IMR-90 (cell line): ENCODE data around the gene PKD1L1. TPM values are rescaled to one million over a fixed set of nuclear protein-coding genes. Genes with fewer than 3 reads are reported as not detected.
A peak's percentile ranks its signal among the peaks of the same experiment; 100 is the strongest.

Source experiments
- ATAC-seq: fragments of 200-7000 bp; cut with Tn5 transposase; 2 replicates; pipeline ENCODE4 v1.9.1; 2020; ENCODE audit warnings: low read depth, mild to moderate bottlenecking, moderate library complexity
- BruUV-seq: library from RNA; stranded (reverse); fragments of 400-500 nt; replicated peaks from 2 replicates; lab custom pipeline; 2021; lab: Mats Ljungman, UMichigan
- CTCF ChIA-PET: fragments of 300-600 bp; formaldehyde crosslinking; extraction: SDS; loops from one replicate; lab custom pipeline; 2021; ENCODE audit warnings: antibody characterized with exemption; lab: Yijun Ruan, JAX
- POLR2A ChIA-PET: fragments of 300-600 bp; sonication (Branson Sonifier 250); formaldehyde crosslinking; loops from one replicate; lab custom pipeline; 2022; ENCODE audit warnings: antibody characterized with exemption; ENCODE audit not compliant: unreplicated experiment; lab: Charles Lee
- DNase-seq: peaks from one replicate; pipeline ENCODE4 v3.0.0; 2013
- H2AFZ ChIP-seq: replicated peaks from 2 replicates; pipeline ENCODE3; 2013; ENCODE audit warnings: low read length, mild to moderate bottlenecking; ENCODE audit not compliant: poor library complexity
- H2AK5ac ChIP-seq: 2 replicates; pipeline ENCODE4 v1.6.1; 2013; ENCODE audit warnings: low read depth, low read length, inconsistent platforms
- H2AK9ac ChIP-seq: replicated peaks from 2 replicates; pipeline ENCODE3; 2013; ENCODE audit warnings: mild to moderate bottlenecking, low read depth, low read length, moderate library complexity; ENCODE audit not compliant: poor library complexity
- H2BK120ac ChIP-seq: 2 replicates; pipeline ENCODE4 v1.6.1; 2013; ENCODE audit warnings: low read depth, low read length, inconsistent platforms
- H2BK15ac ChIP-seq: 3 replicates; pipeline ENCODE4 v1.6.1; 2013; ENCODE audit warnings: low read depth, low read length, inconsistent platforms
- H2BK20ac ChIP-seq: 2 replicates; pipeline ENCODE4 v1.6.1; 2013; ENCODE audit warnings: low read depth, mild to moderate bottlenecking, inconsistent platforms, low read length, moderate library complexity
- H2BK5ac ChIP-seq: 2 replicates; pipeline ENCODE4 v1.6.1; 2013; ENCODE audit warnings: mild to moderate bottlenecking, low read depth, low read length, inconsistent platforms; ENCODE audit not compliant: poor library complexity, severe bottlenecking
- H3K14ac ChIP-seq: replicated peaks from 2 replicates; pipeline ENCODE4 v1.6.1; 2013; ENCODE audit warnings: low read depth, low read length, inconsistent platforms
- H3K18ac ChIP-seq: 2 replicates; pipeline ENCODE4 v1.6.1; 2013; ENCODE audit warnings: low read depth, low read length, control low read depth
- H3K23ac ChIP-seq: 2 replicates; pipeline ENCODE4 v1.6.1; 2013; ENCODE audit warnings: low read depth, low read length, inconsistent platforms
- H3K27ac ChIP-seq: 2 replicates; pipeline ENCODE4 v1.5.1; 2013; ENCODE audit warnings: mild to moderate bottlenecking, control low read depth, low read length; ENCODE audit not compliant: insufficient read depth
- H3K27me3 ChIP-seq: 2 replicates; pipeline ENCODE4 v1.6.1; 2013; ENCODE audit warnings: low read length; ENCODE audit not compliant: control insufficient read depth, insufficient read depth
- H3K36me3 ChIP-seq: 2 replicates; pipeline ENCODE4 v1.6.1; 2013; ENCODE audit warnings: low read length, mixed read lengths; ENCODE audit not compliant: control insufficient read depth, insufficient read depth
- H3K4ac ChIP-seq: 2 replicates; pipeline ENCODE4 v1.6.1; 2013; ENCODE audit warnings: low read depth, low read length, inconsistent platforms
- H3K4me1 ChIP-seq: 2 replicates; pipeline ENCODE4 v1.6.1; 2013; ENCODE audit warnings: low read length, mixed read lengths; ENCODE audit not compliant: control insufficient read depth, insufficient read depth
- H3K4me2 ChIP-seq: 2 replicates; pipeline ENCODE4 v1.6.1; 2013; ENCODE audit warnings: low read depth, mild to moderate bottlenecking, control low read depth, low read length, moderate library complexity
- H3K4me3 ChIP-seq: 2 replicates; pipeline ENCODE4 v1.5.1; 2013; ENCODE audit warnings: low read depth, mild to moderate bottlenecking, control low read depth, low read length, moderate library complexity; ENCODE audit not compliant: insufficient read depth
- H3K56ac ChIP-seq: 2 replicates; pipeline ENCODE4 v1.6.1; 2013; ENCODE audit warnings: low read length, inconsistent platforms; ENCODE audit not compliant: insufficient read depth; ENCODE audit errors: extremely low read depth
- H3K79me1 ChIP-seq, 2 experiments: 2 replicates each; pipeline ENCODE4 v1.6.1; 2013; ENCODE audit warnings: low read length in 2 of 2, inconsistent platforms in 1 of 2, low read depth in 1 of 2
- H3K9ac ChIP-seq: 2 replicates; pipeline ENCODE4 v1.6.1; 2013; ENCODE audit warnings: low read depth, low read length, control low read depth
- H3K9me1 ChIP-seq: 2 replicates; pipeline ENCODE4 v1.6.1; 2013; ENCODE audit warnings: low read length, inconsistent platforms; ENCODE audit not compliant: insufficient read depth
- H3K9me3 ChIP-seq: 2 replicates; pipeline ENCODE4 v1.6.1; 2013; ENCODE audit warnings: low read length; ENCODE audit not compliant: control insufficient read depth, insufficient read depth
- H4K20me1 ChIP-seq: 2 replicates; pipeline ENCODE4 v1.6.1; 2013; ENCODE audit warnings: low read length, inconsistent platforms; ENCODE audit not compliant: insufficient read depth
- H4K5ac ChIP-seq: 2 replicates; pipeline ENCODE4 v1.6.1; 2013; ENCODE audit warnings: mild to moderate bottlenecking, low read depth, low read length, control low read depth
- H4K8ac ChIP-seq, 2 experiments: 2 replicates each; pipeline ENCODE4 v1.6.1; 2013; ENCODE audit warnings: low read depth in 2 of 2, low read length in 2 of 2, control low read depth in 1 of 2, inconsistent platforms in 1 of 2
- H4K91ac ChIP-seq: 2 replicates; pipeline ENCODE4 v1.6.1; 2013; ENCODE audit warnings: low read depth, low read length, inconsistent platforms; ENCODE audit not compliant: insufficient read depth
- BHLHE40 ChIP-seq: fragments of 150-350 bp; IDR thresholded peaks from 2 replicates; pipeline ENCODE4 v1.6.1; 2016; ENCODE audit warnings: mild to moderate bottlenecking, low read depth, low read length
- CEBPB ChIP-seq: IDR thresholded peaks from 2 replicates; pipeline ENCODE4 v1.6.1; 2012; ENCODE audit warnings: low read depth, low read length, improper control_type of control experiment
- CHD1 ChIP-seq: IDR thresholded peaks from 2 replicates; pipeline ENCODE4 v1.6.1; 2012; ENCODE audit warnings: low read depth, low read length, improper control_type of control experiment
- CTCF ChIP-seq: conservative IDR thresholded peaks from 2 replicates; pipeline ENCODE4 v1.5.1; 2012; ENCODE audit warnings: mild to moderate bottlenecking, low read depth, low read length, improper control_type of control experiment
- ELK1 ChIP-seq: fragments of 150-350 bp; IDR thresholded peaks from 2 replicates; pipeline ENCODE4 v1.6.1; 2016; ENCODE audit warnings: low read depth, mild to moderate bottlenecking, low read length, moderate library complexity, borderline replicate concordance
- FOS ChIP-seq: fragments of 150-350 bp; IDR thresholded peaks from 2 replicates; pipeline ENCODE4 v1.6.1; 2016; ENCODE audit warnings: low read depth, low read length
- MAFK ChIP-seq: IDR thresholded peaks from 2 replicates; pipeline ENCODE4 v1.6.1; 2012; ENCODE audit warnings: low read depth, low read length, improper control_type of control experiment
- MAZ ChIP-seq: IDR thresholded peaks from 2 replicates; pipeline ENCODE4 v1.6.1; 2012; ENCODE audit warnings: low read depth, mild to moderate bottlenecking, low read length, improper control_type of control experiment, moderate library complexity, borderline replicate concordance
- MXI1 ChIP-seq: IDR thresholded peaks from 2 replicates; pipeline ENCODE4 v1.6.1; 2012; ENCODE audit warnings: low read depth, mild to moderate bottlenecking, low read length, moderate library complexity, borderline replicate concordance
- POLR2A ChIP-seq: IDR thresholded peaks from 2 replicates; pipeline ENCODE4 v1.6.1; 2012; ENCODE audit warnings: mild to moderate bottlenecking, low read depth, low read length
- RCOR1 ChIP-seq: IDR thresholded peaks from 2 replicates; pipeline ENCODE4 v1.6.1; 2012; ENCODE audit warnings: mild to moderate bottlenecking, low read length, improper control_type of control experiment; ENCODE audit not compliant: insufficient replicate concordance
- RFX5 ChIP-seq: IDR thresholded peaks from 2 replicates; pipeline ENCODE4 v1.8.0; 2012; ENCODE audit warnings: low read depth, mild to moderate bottlenecking, low read length, moderate library complexity
- SMC3 ChIP-seq: fragments of 150-350 bp; IDR thresholded peaks from 2 replicates; pipeline ENCODE4 v1.6.1; 2016; ENCODE audit warnings: low read depth, mild to moderate bottlenecking, antibody characterized with exemption, low read length, moderate library complexity
- WGBS, 2 experiments: methylation state at CpG; one replicate each; pipeline versions ENCODE4 v1.1.5 to v1.1.7; 2013; ENCODE audit warnings: missing lambda C conversion rate in 2 of 2; ENCODE audit not compliant: insufficient read length in 1 of 2; ENCODE audit errors: extremely low coverage in 2 of 2; 5-methylcytosine and 5-hydroxymethylcytosine counted together
- dilution Hi-C: fragments of 300-500 bp; cut with HindIII; formaldehyde crosslinking; loops from one replicate; pipeline ENCODE4 v1.14.3; 2018; ENCODE audit warnings: low sequenced_read_pairs; ENCODE audit not compliant: unreplicated experiment
- in situ Hi-C: fragments of 300-500 bp; cut with MboI; formaldehyde crosslinking; loops from 3 replicates; pipeline ENCODE4 v1.14.3; 2019; ENCODE audit warnings: low sequenced_read_pairs, inconsistent platforms, mixed read lengths
- intact Hi-C: fragments of 100-400 bp; cut with micrococcal nuclease; formaldehyde crosslinking; loops from 2 replicates; pipeline ENCODE4 v1.10.0; 2022
- polyA plus RNA-seq, 3 experiments: library from polyadenylated mRNA; depleted of rRNA; stranded (reverse); fragments of >200 nt; gene quantifications; 2 replicates each; pipeline ENCODE4 v1.2.3, GENCODE V29; 2012; ENCODE audit warnings: low replicate concordance in 1 of 3
- total RNA-seq: library from RNA; depleted of rRNA; stranded (reverse); fragments of >200 nt; gene quantifications from 2 replicates; pipeline ENCODE4 v1.2.3, GENCODE V29; 2012
- TF ChIP-seq, protein P1 (sequence below): fragments of 150-350 bp; IDR thresholded peaks from 2 replicates; pipeline ENCODE4 v1.6.1; 2017; ENCODE audit warnings: mild to moderate bottlenecking, antibody characterized with exemption, low read length, low read depth

Gene PKD1L1
- total and polyA plus RNA-seq, 2 of the 4 experiments (the other 2 are of a cell fraction), result under 0.01 to 0.15 TPM

DNA sequence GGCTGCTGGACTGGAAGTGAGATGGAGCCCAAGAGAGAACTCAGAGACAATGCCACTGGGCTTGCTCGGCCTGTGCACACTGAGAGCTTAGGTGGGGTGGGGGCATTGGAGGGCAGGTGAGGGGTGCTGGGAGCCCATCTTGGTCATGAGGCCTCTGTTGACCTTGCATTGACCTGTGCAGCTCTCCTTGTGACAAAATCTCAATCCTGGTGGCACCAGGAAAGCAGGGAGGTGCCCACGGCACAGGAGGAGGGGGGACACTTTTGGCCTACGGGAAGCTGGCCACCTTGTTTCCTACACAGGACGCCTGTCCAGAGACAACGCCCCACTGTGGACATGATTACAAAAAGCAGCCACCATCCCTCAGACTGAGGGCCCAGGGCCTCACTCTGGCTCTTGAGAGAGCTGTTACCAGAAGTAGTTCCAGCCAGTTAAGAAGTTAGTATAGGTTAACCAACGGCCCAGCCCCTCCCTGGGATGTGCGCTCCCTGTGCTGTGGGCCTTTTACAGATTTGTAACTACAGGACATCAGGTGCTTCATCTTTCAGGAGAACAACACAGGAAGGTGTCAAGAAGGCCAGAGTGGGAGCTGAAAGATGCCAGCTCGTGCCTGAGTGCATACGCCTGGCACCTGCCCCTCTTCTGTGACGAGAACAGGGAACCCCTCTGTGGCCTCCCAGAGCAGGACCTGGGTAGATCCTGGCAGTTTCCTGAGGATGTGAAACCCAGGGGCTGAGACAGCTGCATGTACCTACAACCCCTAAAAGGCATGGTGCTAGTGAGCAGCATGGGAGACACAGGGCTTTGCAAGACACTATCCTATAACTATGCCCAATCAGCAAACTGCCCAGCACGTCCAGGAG lies 10.3 kb downstream of the PKD1L1 start:
- POLR2A ChIA-PET, result no interaction called here
- Histone ChIP-seq H3K14ac (no peak overlapping the region), H3K9me1 (peaks cover 18% of the 10 kb centered on the region), H4K8ac (no peak overlapping the region), H2BK15ac (no peak overlapping the region), H3K9ac (no peak overlapping the region), H3K79me1 (peaks cover 0 to 7% of the 10 kb centered on the region in 2 experiments; a peak in 1 of 4 replicates), H2AFZ (no peak overlapping the region), H2BK20ac (no peak overlapping the region), H4K91ac (no peak overlapping the region; the same call in 1 of the 2 replicates), H2BK120ac (peak overlapping the region; percentile 26; the same call in 1 of the 2 replicates), H3K27me3 (no peaks in the 10 kb centered on the region), H3K4me2 (no peak overlapping the region), H3K4me1 (peaks cover 13% of the 10 kb centered on the region), H3K23ac (no peak overlapping the region), H3K36me3 (no peaks in the 10 kb centered on the region), H3K4me3 (no peak overlapping the region), H2AK9ac (no peak overlapping the region), H4K20me1 (no peaks in the 10 kb centered on the region), H3K18ac (no peak overlapping the region), H3K4ac (no peak overlapping the region; the same call in 1 of the 2 replicates), H3K27ac (no peak overlapping the region), H4K5ac (no peak overlapping the region), H2BK5ac (no peak overlapping the region), H3K9me3 (no peaks in the 10 kb centered on the region), H3K56ac (no peak overlapping the region), H2AK5ac (peak overlapping the region; percentile 23; the same call in 1 of the 2 replicates)
- ATAC-seq (no peak), DNase-seq (no peak)
- dilution Hi-C loops (no loop called here), intact Hi-C loops (no loop called here), in situ Hi-C loops (no loop called here)
- CTCF ChIA-PET, result interaction anchor here (1.2 to 2.0 kb wide), 2 partner anchors 54 to 672 kb away, joined by 3 to 5 read pairs; no protein-coding TSS in a partner anchor
- 93% methylated on average over 5 of the region's 11 CpGs; no CpG with 5 or more reads in 1 of the 2 experiments for WGBS, 2 experiments
- no TSS peak for BruUV-seq
- TF ChIP-seq CEBPB, result no peak
- no peak for TF ChIP-seq FOS
- TF ChIP-seq, protein P1, sequence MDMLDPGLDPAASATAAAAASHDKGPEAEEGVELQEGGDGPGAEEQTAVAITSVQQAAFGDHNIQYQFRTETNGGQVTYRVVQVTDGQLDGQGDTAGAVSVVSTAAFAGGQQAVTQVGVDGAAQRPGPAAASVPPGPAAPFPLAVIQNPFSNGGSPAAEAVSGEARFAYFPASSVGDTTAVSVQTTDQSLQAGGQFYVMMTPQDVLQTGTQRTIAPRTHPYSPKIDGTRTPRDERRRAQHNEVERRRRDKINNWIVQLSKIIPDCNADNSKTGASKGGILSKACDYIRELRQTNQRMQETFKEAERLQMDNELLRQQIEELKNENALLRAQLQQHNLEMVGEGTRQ, result no peak
- no peak for TF ChIP-seq MXI1
- TF ChIP-seq ELK1, result no peak
- no peak for TF ChIP-seq RCOR1
- TF ChIP-seq RFX5, result no peak
- no peak for TF ChIP-seq CTCF
- TF ChIP-seq MAZ, result no peak
- TF ChIP-seq CHD1, result no peak
- TF ChIP-seq MAFK, result no peak
- no peak for TF ChIP-seq SMC3
- TF ChIP-seq POLR2A, result no peak
- no peak for TF ChIP-seq BHLHE40
